AG04450 (cell line): ENCODE measurements around the gene PLPP7. TPM values are rescaled to one million over a fixed set of nuclear protein-coding genes. Genes with fewer than 3 reads are reported as not detected.

Experiments used
- CTCF ChIA-PET: fragments of 300-600, 350-600 bp; formaldehyde crosslinking; extraction: SDS; loops from one replicate; lab custom pipeline; 2022; ENCODE audit warnings: antibody characterized with exemption, inconsistent platforms; lab: Charles Lee
- POLR2A ChIA-PET: fragments of 350-600 bp; formaldehyde crosslinking; extraction: SDS; loops from one replicate; lab custom pipeline; 2021; ENCODE audit warnings: antibody characterized with exemption, inconsistent platforms; lab: Yijun Ruan, JAX
- DNase-seq: peaks from one replicate; pipeline ENCODE4 v3.0.0-alpha.2; 2011; ENCODE audit warnings: low read depth, low spot score
- H3K27ac ChIP-seq: one replicate; pipeline ENCODE4 v1.5.1; 2012; ENCODE audit warnings: low read depth, low read length, control low read depth
- H3K27me3 ChIP-seq: one replicate; pipeline ENCODE4 v1.6.0; 2012; ENCODE audit warnings: low read length; ENCODE audit not compliant: control insufficient read depth, insufficient read depth
- H3K4me3 ChIP-seq: 2 replicates; pipeline ENCODE4 v1.5.1; 2011; ENCODE audit warnings: mild to moderate bottlenecking, low read depth, low read length, control low read depth
- H3K9me3 ChIP-seq: 2 replicates; pipeline ENCODE4 v1.5.1; 2012; ENCODE audit warnings: low read length; ENCODE audit not compliant: control insufficient read depth, insufficient read depth
- polyA plus RNA-seq: library from polyadenylated mRNA; depleted of rRNA; stranded (reverse); fragments of >200 nt; gene quantifications from 2 replicates; pipeline ENCODE4 v1.2.3, GENCODE V29; 2011
- TF ChIP-seq, protein P1 (sequence below): IDR thresholded peaks from 2 replicates; pipeline ENCODE4 v1.5.1; 2011; ENCODE audit warnings: low read depth, low read length, control low read depth, inconsistent platforms

The PLPP7 gene
- polyA plus RNA-seq, 1 experiment = 0.57 TPM

- ChIA-PET CTCF (interaction anchor here (0.6 kb wide), 1 partner anchor 15 kb away, joined by 4 read pairs; no protein-coding TSS in a partner anchor), POLR2A (no interaction called here)
These were observed 14.1 kb downstream of the PLPP7 start for GRCh38 chr9:131303381-131304321.

DNA sequence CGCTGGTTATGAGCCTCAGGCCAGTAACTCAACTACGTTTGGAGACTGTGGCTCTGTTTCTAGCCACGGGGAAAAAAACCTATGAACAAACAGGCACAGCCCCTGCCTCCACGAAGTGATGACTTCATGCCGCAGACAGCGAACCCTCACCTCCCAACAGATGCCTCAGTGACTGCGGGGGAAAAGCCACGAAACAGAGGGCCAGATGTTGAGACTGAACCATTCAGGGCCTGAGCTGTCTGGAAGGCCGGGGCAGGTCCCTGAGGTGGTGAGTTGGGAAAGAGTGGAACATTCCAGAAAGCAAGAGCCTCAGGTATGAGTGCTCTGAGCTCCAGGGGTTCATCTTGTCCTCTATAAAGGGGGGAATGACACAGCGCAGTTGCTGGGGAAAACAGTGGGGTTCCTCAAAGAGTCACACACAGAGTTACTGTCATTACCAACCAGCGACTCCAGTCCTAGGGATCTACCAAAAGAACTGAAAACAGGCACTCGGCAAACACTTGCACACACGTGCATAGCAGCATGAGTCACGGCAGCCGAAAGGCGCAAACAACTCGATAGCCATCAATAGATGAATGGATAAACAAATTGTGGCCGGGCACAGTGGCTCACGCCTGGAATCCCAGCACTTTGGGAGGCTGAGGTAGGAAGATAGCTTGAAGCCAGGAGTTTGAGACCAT is 15.3 kb downstream of the PLPP7 start:
- no peak for DNase-seq
- TF ChIP-seq, protein P1, sequence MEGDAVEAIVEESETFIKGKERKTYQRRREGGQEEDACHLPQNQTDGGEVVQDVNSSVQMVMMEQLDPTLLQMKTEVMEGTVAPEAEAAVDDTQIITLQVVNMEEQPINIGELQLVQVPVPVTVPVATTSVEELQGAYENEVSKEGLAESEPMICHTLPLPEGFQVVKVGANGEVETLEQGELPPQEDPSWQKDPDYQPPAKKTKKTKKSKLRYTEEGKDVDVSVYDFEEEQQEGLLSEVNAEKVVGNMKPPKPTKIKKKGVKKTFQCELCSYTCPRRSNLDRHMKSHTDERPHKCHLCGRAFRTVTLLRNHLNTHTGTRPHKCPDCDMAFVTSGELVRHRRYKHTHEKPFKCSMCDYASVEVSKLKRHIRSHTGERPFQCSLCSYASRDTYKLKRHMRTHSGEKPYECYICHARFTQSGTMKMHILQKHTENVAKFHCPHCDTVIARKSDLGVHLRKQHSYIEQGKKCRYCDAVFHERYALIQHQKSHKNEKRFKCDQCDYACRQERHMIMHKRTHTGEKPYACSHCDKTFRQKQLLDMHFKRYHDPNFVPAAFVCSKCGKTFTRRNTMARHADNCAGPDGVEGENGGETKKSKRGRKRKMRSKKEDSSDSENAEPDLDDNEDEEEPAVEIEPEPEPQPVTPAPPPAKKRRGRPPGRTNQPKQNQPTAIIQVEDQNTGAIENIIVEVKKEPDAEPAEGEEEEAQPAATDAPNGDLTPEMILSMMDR = no peak
- H3K27ac ChIP-seq = no peak overlapping the region
- ChIA-PET POLR2A (no interaction called here), CTCF (interaction anchor here (0.9 kb wide), 1 partner anchor 32 kb away, joined by 3 read pairs; no protein-coding TSS in a partner anchor)
- peaks cover 6% of the 10 kb centered on the region for H3K27me3 ChIP-seq
- no peaks in the 10 kb centered on the region; the same call in 1 of the 2 replicates for H3K9me3 ChIP-seq
- no peak overlapping the region for H3K4me3 ChIP-seq

More at GRCh38 chr9:131303381-131304321, 14.1 kb downstream of the PLPP7 start:
- H3K27me3 ChIP-seq = peaks cover 6% of the 10 kb centered on the region
- H3K4me3 ChIP-seq = no peak overlapping the region
- H3K9me3 ChIP-seq = no peaks in the 10 kb centered on the region; the same call in 1 of the 2 replicates
- no peak overlapping the region for H3K27ac ChIP-seq
- DNase-seq = no peak
- TF ChIP-seq, protein P1 = no peak

- DNase-seq = no peak
- peaks cover 10% of the 10 kb centered on the region for H3K27me3 ChIP-seq
- TF ChIP-seq, protein P1 = no peak
- H3K27ac ChIP-seq = no peak overlapping the region
- no peak overlapping the region for H3K4me3 ChIP-seq
- H3K9me3 ChIP-seq = no peaks in the 10 kb centered on the region; the same call in 1 of the 2 replicates
- CTCF ChIA-PET = no interaction called here
- POLR2A ChIA-PET = no interaction called here
These were observed 17.0 kb downstream of the PLPP7 start for GRCh38 chr9:131306397-131307004.

GRCh38 chr9:131307974-131308373 is 18.5 kb downstream of the PLPP7 start:
- peaks cover 8% of the 10 kb centered on the region for H3K27me3 ChIP-seq
- CTCF ChIA-PET = interaction anchor here (0.8 kb wide), 1 partner anchor 130 kb away, joined by 3 read pairs; no protein-coding TSS in a partner anchor
- POLR2A ChIA-PET = no interaction called here
- H3K9me3 ChIP-seq = no peaks in the 10 kb centered on the region; the same call in 1 of the 2 replicates
- TF ChIP-seq, protein P1 = no peak
- H3K4me3 ChIP-seq = no peak overlapping the region
- no peak for DNase-seq
- H3K27ac ChIP-seq = no peak overlapping the region
